H1 (cell line): ENCODE measurements around the gene SAMD14. TPM values are rescaled to one million over a fixed set of nuclear protein-coding genes. Genes with fewer than 3 reads are reported as not detected.

Experiments
- CHD1 ChIP-seq: IDR thresholded peaks from 2 replicates; pipeline ENCODE4 v1.6.1; 2012; ENCODE audit warnings: low read depth, low read length, improper control_type of control experiment
- EGR1 ChIP-seq: IDR thresholded peaks from 2 replicates; pipeline ENCODE4 v1.6.1; 2011; ENCODE audit warnings: low read depth, low read length, borderline replicate concordance
- EZH2 ChIP-seq: fragments of 200-600 bp; sonication (generic); IDR thresholded peaks from 2 replicates; pipeline ENCODE4 v1.7.1; 2012; ENCODE audit warnings: low read depth, mild to moderate bottlenecking, moderate library complexity, low read length, inconsistent platforms; ENCODE audit not compliant: severe bottlenecking
- GTF2F1 ChIP-seq: IDR thresholded peaks from 2 replicates; pipeline ENCODE4 v1.6.1; 2012; ENCODE audit warnings: low read depth, low read length, improper control_type of control experiment, borderline replicate concordance
- JUN ChIP-seq: IDR thresholded peaks from 2 replicates; pipeline ENCODE4 v1.6.1; 2011; ENCODE audit warnings: low read depth, mild to moderate bottlenecking, improper control_type of control experiment, low read length
- KDM1A ChIP-seq: fragments of 200-600, 300-600 bp; sonication (generic); IDR thresholded peaks from 2 replicates; pipeline ENCODE4 v1.7.1; 2016; ENCODE audit warnings: mild to moderate bottlenecking, low read length, borderline replicate concordance
- KDM5A ChIP-seq: fragments of 200-600 bp; IDR thresholded peaks from 2 replicates; pipeline ENCODE4 v1.7.1; 2012; ENCODE audit warnings: mild to moderate bottlenecking, low read length, inconsistent platforms, mixed read lengths
- POU5F1 ChIP-seq: IDR thresholded peaks from 2 replicates; pipeline ENCODE4 v1.6.1; 2011; ENCODE audit warnings: low read depth, mild to moderate bottlenecking, low read length, moderate library complexity
- RAD21 ChIP-seq, 2 experiments: IDR thresholded peaks in 1 of 2; conservative IDR thresholded peaks in 1 of 2; 2 replicates each; pipeline ENCODE4 v1.6.1; 2011; ENCODE audit warnings: low read depth in 2 of 2, low read length in 2 of 2, improper control_type of control experiment in 1 of 2, inconsistent platforms in 1 of 2, mild to moderate bottlenecking in 1 of 2, moderate library complexity in 1 of 2
- RFX5 ChIP-seq: IDR thresholded peaks from 2 replicates; pipeline ENCODE4 v1.6.1; 2011; ENCODE audit warnings: low read depth, low read length, improper control_type of control experiment, borderline replicate concordance
- polyA plus RNA-seq, 7 experiments: library from polyadenylated mRNA; depleted of rRNA in 3 of 7; stranded (reverse) in 5 of 7; unstranded in 2 of 7; fragments of >200 nt in 5 of 7; fragments of 200-250 nt in 2 of 7; gene quantifications; 1 replicate in 5 of 7; 2 replicates in 1 of 7; 4 replicates in 1 of 7; pipeline versions ENCODE4 v1.2.1 to v1.2.3, GENCODE V29; 2011 to 2013; ENCODE audit warnings: missing spikeins in 2 of 7, mixed read lengths in 2 of 7
- total RNA-seq: library from RNA; stranded (reverse); fragmentation: NEBNext Ultra II Directional; extraction: Animal tissue kit (Norgen Biotek cat#: 25700); gene quantifications from 2 replicates; pipeline ENCODE4 v1.2.1, GENCODE V29; 2021
- TF ChIP-seq, protein P1 (sequence below): IDR thresholded peaks from 2 replicates; pipeline ENCODE4 v1.6.1; 2012; ENCODE audit warnings: inconsistent platforms

Gene SAMD14
- total and polyA plus RNA-seq, 2 of the 8 experiments (the other 6 are each of a cell fraction or from before 2014, with no cell fraction given): 5.7 to 5.8 TPM

DNA sequence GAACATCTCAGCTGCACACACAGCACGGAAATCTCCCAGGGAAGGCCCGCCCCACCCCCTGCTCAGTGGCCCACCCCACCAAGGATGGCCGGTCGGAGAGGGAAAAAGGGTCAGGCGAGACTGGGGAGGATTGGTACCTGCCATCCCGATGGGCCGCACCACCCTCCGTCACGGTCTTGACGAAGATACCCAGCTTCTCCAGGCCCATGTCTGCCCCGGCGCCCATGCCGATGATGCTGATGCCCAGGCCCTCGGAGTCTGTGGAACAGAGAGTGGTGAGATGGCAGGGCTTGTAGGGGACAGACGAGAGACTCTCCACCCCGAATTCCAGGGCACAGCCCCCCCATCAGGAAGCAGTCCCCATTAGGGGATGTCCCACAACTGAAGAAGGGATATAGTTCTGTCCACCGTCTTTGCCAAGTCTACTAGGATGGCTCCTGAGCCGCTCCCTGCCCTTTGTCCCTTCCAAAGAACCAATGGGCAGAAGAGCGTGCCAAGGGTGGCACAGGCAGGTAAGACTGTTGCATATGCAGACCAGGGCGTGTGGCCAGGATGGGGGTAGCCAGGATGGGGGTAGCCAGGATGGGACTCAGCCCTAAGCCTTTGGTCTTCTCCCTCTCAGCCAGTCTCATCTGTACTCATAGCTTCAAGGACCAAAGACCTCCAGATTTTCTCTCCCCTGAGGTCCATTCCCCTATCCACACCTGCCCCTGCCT, 13.7 kb upstream of the SAMD14 start (continued):
- TF ChIP-seq GTF2F1 (no peak), EGR1 (no peak), POU5F1 (no peak), JUN (no peak), EZH2 (no peak), CHD1 (no peak), KDM1A (no peak), RFX5 (no peak), KDM5A (no peak), RAD21 (IDR thresholded peaks at IDR 0.05 in 1 of 2, conservative IDR thresholded peaks at IDR 0.05 in 1 of 2; ENCODE audit: low read depth in 2 of 2, low read length in 2 of 2) (no peak)
- TF ChIP-seq, protein P1, sequence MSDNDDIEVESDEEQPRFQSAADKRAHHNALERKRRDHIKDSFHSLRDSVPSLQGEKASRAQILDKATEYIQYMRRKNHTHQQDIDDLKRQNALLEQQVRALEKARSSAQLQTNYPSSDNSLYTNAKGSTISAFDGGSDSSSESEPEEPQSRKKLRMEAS: no peak
